GM18508 (cell line): ENCODE data around the gene JAML.

Experiments
- ATAC-seq: cut with Tn5 transposase; IDR thresholded peaks from one replicate; pipeline ENCODE4 v1.9.1; 2021; ENCODE audit warnings: moderate number of reproducible peaks; ENCODE audit not compliant: insufficient read depth, unreplicated experiment

JAML gene

DNA sequence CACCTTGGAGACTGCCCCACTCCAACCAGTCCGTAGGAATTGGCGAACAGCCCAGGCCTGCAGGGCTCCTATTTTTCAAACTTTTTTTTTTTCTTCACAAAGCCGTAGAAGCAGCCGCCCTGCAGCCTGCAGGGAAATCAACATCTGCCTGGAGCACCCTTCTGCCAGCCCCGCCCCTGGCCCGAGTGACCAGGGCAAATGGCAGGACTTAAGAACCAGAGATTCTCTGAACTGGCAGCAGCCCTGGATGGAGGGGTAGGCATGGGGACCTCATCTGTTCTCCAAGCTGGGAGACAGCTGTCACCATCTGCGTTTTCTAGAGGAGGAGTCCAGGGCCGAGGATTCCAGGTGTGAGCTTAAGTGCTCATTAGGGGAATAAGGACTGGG, 53.9 kb downstream of the JAML start:
- ATAC-seq, result no peak

DNA sequence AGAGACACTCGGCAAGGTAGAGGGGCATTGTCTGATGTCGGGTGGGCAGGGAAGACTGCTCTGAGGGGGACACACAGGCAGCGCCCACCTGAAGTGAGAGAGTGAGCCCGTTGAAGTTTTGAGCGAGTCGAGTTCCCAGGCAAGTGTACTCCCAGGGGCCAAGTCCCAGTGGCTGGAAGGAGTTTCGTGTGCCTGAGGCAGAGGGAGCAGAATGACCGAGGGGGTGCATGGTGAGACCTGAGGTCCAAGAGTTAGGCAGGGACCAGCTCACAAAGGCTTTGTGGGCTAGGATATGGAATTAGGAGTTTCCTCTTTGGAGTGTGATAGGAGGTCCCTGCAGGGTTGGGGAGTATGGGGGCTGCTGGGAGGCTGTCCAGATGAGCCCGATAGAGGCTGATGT, 54.6 kb downstream of the JAML start:
- ATAC-seq, result no peak

DNA sequence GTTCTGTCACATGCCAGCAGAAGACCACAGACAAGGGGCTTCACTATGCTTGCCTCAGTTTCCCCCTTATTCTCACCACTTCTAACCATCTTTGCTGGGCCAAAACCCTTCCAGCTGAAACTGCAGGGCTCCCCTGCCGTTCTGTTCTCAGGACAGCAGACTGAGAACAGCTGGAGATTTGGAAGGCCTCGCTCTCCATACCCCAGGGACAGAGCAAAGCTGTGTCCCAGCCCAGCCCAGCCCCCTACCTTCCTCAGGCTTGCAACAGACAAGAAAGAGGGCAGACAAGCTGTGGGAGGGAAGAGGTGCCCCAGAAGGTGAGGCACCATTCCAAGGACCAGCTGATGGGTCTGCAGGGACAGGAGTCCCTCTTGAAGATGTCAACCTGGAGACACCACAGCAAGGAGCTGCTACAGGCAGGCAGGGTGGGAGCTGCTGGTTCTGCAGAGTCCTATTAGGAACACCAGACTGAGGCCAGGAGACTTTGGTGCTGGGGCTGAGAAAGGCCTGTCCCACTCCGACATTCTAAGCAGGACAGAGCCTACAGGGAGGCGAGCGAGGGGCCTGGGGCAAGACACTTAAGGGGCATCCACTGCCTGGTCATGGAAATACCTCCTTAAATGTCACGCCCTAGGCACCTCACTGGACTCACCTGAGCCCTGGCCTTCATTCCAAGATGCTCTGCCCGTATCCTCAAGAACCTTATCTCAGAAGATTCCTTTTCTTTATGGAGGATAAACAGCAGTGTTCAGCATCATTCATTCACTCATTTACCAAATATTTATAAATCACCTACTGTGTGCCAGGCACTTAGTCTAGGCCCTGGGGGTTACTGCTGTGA, 55.3 kb downstream of the JAML start:
- no peak for ATAC-seq

DNA sequence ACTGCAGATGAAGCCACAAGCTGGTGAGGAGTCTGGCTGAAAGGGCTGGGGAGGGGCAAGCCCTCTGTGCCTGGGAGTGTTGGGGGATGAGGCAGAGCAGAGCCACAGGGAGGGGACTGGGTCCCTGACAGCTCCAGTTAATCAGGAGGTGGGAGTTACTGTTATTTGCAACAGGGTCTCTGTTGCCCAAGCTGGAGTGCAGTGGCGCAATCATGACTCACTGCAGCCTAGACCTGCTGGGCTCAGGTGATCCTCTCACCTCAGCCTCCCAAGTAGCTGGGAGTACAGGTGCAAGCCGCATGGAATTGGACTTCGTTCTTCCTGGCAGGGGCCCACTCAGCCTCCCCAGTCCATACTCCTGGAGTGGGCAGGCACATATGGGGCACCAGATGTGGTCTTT, 56.1 kb downstream of the JAML start:
- no peak for ATAC-seq

DNA sequence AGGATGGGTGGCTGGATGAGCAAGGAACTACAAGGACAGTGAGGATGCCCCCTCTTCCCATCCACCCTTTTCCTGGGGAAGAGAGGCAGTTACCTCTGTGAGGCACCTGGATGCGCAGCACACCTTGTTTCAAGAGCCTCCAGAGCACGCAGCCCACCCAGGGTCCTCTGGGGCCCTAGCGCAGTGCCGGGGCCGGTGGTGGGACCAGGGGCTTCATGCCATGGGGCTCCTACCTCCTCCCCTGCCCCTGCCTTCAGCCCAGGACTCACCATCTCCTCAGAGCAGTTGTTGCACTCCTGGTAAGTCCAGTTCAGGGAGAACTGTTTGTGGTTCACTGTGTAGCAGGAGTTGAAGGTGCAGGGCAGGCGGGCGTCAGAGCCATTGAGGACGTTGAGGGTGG, 56.5 kb downstream of the JAML start:
- no peak for ATAC-seq

DNA sequence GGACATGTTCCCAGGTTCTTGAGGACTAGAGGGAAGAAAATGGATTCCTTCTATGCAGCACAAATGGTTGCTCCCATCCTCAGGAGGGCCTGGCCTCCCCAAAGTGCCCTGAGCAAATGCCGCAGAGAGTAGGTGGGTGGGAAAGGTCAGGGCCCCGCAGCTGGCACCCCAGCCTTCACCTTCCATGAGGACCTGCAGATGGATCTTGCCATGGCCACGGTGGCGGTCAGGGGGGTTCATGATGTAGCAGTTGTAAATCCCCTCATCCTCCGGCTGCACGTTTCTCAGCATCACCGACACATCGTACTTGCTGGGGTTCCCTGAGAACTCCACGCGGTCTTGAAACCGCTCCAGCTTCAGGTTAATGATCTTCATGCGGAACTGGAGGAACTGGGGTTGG, 56.9 kb downstream of the JAML start:
- no peak for ATAC-seq

DNA sequence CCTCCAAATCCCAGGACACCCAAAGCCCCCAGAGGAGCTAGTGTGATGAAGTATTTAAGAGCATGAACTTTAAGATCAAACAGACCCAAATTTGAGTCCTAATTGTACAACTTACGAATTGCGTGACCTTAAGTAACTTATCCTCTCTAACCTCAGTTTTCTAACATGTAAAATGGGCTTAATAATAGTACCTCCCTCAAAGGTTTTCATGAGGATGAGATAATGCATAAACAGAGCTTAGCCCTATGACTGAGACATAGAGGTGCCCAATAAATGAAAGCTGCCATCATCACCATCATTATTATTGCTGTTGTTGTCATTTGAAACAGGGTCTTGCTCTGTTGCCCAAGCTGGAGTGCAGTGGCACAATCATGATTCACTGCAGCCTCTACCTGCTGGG, 57.6 kb downstream of the JAML start:
- ATAC-seq, result no peak

DNA sequence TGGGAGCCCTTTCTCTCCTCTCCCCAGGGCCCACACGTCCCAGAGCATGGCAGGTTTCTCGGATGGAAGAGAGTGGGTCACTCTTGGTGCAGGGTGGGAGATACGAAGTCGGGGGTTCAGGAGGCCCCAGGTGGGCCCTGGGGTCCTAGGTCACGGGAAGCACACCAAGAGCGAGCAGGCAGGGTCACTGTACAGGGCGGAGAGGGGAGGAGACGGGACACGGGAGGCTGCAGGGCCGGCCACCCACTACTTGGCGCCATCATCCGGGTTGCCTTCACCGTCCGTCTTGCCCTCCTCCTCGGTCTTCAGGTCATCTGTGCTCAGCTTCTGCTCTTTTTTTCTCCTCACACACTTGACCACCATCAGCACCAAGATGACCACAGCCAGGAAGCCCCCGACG, 58.2 kb downstream of the JAML start:
- no peak for ATAC-seq

DNA sequence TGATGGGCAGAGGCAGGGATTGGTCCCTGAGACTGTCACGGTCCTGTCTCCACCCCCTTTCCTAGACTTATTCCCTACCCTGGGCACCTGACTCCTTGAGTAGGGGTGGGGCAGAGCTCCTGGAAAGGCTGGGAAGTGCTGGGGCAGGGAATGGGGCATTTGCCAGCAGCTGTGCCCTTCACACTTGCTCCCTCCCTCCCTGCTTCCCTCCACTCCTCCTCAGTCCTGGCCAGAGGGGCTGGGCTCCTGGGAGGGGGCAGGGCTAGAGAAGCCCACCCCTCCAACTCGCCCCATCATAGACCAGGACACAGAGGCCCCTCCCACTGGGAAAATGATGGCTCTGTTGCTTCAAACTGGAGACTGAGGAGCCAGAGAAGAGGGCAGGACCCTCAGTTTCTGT, 59.9 kb downstream of the JAML start:
- no peak for ATAC-seq

DNA sequence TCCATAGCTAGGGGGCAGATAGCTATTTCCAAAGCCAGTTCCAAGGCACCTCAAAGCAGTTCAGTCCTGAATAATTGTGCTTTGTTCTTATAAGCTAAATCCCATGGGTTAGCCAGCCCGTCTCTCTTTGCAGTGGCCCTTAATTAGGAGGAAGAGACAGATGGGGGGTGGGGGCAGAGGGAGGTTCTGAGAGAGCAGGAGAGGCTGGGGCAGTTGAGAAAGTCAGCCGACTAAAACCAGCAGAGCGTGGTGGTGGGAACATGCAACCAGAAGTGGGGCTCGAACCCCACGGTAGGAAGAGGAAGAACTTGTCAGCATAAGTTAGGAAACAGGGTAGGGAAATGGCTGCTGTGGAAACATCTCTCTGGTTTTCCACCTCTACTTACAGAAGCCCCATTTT, 61.3 kb downstream of the JAML start:
- ATAC-seq, result no peak

DNA sequence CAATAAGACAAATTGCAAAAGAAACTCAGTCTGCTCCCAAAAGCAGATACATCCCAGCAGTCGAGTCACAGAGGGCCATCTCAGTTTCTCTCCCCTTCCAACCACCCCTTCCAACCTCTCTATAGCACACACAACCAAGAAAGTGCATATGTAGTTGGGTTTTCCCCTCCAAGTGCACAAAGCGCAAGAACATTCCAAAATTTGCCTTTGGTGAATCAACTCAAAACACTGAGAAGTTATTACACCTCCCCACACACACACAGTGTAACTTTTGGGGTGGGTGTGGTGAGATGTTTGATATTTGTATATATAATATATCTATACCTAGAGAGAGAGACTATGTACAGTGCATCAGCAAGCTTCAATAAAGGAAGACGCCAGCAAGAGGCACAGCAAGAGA, 62.0 kb downstream of the JAML start:
- ATAC-seq, result no peak

DNA sequence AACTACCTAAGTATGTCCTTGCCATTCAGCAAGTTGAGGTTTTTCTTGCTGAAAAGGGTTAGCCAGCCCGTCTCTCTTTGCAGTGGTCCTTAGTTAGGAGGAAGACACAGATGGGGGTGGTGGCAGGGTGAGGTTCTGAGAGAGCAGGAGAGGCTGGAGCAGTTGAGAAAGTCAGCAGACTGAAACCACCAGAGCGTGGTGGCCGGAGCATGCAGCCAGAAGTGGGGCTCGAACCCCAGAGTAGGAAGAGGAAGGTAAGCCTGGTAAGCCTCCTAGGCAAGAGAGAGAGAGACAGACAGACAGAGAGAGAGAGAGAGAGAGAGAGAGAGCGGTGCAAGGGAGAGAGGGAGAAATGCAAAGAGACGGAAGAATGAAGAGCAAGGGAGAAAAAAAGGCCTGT, 63.0 kb downstream of the JAML start:
- ATAC-seq, result no peak

DNA sequence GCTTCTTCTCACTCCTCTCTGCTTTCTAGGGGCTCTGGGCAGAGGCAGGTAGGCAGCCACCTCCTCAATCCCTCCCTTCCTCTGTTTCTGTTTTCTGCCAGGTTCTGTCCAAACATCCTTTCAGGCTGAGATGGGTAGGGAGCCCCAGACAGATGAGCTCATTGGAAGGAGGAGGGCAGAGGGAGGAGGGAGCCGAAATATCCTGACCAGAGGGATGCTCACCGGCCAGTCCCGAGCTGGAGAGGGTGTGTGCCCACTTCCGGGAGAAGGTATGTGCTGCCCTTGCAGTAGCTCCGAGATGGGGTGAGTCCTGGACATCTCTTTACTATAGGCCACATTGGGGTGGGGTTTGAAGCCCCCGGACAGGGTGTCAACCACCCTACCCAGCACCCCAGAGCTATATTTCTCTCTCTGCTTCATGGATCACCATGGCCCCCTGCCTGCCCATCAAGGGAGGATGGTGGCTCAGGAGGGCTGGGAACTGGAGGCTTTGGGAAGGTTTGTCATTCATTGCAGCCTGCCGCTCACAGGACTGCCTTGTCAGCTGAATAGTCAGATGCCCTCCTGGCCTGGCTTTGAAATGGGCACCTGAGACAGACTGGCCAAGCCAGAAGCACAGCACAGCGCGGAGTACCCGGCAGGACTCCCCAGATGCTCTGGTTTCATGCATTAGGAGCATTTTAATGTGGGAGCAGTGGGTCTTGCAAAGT, 67.5 kb downstream of the JAML start:
- ATAC-seq, result no peak

DNA sequence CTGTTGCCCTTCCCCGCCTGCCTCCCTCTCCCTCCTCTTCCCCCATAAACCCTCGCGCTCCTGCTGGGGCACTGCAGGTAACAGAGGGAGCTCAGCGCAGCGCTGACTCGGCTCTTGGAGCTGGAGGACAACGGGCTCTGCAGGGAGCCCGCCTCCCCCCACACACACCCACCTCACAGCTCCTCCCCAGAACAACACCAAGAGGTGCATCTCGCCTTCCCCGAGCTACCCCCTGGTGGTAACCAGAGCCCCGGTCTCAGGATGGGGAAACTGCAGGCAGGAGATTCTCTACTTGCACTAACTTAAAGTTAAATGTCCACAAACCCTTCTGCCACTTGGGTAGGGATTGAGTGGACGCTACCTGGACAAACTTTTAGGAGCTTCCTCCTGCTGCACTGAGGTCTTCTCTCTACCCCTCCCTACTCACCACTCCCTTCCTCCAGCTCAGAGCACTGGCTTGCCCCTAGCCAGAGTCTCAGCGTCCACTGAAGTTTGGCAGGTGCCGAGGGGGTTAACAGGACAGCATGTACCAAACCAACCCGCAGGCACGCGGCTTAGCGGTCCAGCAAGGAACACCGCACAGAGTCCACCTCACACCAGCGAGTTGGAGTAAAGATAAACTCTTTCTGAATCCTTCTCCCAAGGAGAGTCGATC, 68.2 kb downstream of the JAML start:
- no peak for ATAC-seq

DNA sequence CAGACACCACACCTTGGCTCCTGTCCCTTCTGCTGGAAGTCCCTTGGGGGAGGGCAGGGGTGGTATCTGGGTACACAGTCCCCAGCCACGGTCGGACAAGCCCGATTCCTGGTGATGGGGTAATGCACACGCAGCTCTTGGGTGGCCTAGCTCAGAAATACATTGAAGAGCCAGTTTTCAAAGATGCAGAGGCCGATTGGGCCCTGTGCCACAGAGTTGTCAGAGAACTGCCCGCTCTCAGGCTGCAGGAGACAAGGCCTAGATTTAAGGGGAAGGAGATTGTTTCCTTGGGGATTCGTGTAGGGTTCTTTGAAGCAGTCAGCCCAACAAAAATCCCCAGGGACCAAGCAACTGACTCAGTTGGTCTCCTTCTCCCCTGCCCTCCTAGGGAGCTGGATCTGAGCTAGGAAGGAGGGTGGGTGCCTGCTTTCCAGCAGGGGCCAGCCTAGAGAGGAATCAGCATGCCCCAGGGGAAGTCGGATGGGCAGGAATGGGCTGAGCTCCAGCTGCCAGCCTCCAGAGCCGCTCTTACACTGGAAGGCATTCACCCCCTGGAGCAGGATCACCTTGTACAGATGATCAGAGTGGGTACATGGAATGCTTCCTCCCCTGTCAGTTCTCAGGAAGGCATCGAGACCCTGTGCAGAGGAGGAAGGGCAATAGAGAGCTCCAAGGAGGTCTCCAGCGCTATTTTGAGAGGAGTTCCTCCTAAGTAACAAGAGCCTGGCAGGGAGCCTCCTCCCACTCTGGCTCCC, 68.9 kb downstream of the JAML start:
- no peak for ATAC-seq

DNA sequence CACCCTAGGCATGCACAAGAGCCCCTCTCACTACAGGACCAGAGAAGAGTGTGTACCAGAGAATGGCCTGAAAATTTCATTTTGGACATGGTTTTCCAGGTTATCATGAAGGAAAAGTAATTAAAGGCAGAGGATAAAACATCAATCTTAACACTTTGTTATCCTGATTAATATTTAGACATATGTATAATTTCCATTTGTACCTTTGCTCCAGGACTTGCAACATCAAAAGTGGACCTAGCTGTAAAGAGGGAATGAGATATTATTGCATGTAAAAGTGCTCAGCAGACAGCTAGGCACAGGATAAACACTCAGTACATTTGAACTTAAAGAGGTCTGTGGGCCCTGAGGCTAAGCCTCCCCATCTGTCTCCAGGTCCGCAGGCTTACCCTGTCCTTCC, 70.2 kb downstream of the JAML start:
- no peak for ATAC-seq

DNA sequence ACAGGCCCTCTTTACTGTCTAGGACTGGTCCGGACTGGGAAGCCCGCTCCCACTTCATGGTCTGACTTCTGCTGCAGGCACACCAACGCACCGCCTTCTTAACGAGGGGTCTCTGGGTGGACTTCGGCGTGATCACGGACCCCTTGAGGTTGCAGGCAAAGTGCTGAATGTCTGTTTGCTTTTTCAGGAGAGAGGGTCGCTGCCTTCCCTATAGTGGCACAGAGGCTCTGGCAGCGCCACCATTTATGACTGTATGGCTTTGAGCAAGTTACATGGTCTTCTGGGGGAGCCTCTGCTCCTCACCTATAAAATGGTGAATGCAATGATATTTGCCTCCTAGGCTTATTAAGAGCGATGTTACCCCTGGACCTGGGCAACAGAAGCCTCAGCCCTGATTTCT, 70.8 kb downstream of the JAML start:
- ATAC-seq, result no peak

DNA sequence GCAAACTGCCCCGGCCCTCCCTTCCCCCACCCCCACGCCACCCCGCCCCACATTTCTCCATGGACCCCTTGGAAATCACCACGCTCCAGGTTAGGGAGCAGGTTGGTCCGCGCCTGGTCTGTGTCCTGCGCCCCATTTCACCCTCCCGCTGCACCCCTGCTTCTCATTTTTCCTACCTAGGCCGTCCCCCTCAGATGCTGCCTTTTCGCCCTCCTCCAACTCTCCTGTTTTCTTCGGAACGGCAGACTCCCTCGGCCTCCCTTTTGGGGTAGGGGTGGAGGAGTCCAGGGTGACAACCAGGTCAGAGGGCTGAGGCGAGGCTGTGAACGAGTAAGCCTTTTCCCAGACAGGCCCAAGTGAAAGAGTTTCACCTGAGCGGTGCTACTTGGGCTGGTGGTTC, 71.3 kb downstream of the JAML start:
- ATAC-seq, result no peak

DNA sequence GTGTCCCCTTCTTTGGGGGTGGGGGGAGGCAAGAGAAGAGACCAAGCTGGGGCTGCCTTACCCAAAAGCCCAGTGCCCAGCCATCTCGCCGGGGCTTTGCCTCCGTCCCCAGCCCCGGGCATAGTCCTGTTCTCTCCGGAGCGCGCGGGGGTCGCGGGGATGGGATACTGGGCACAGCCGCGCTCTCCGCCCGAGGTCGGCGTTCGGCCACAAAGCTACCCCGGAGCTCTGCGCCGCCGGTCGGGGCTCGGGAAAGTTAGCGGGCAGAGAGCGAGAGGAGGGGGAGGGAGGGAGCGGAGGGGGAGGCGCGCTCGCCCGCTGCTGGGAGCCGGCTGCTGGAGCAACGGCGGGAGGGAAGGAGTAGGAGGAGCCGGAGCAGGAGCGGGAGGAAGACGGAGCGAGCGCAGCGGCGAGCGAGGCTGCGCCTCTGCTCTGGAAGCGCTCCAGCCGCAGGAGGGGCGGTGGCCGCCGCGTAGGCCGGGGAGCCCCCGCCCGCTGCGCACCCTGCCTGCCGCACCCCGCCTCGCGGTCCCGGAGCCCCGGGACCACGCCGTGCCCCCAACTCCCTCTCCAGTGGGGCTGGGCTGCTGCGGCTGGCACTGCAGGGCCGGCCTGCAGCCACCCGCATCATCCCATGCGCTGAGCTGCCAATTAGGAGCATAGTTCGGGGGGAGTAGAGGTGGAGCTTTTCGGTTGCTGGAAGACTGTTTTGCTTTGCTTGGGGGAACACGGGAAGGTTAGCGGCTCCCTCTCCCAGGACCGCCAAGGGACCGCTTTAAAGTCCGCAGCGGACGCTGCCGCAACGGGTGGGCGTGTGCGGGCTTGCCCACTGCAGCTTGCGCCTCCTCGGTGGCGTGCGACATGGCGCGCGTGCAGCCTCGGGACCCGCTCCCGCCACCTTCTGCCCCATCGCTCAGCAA, 72.0 kb downstream of the JAML start, which contains the start of gene SCN4B:
Gene SCN4B, minus strand, starts transcription at position 272 of the 920 bp plus-strand sequence. Its CDS starts 150 bp downstream, at position 122.
- no peak for ATAC-seq
